Cerebellar cortex (tissue), 1 donor: ENCODE results near the gene HLA-DMB.
A peak's percentile ranks its signal among the peaks of the same experiment; 100 is the strongest.
"Not testable (repeated sequence)": the region's sequence is repeated elsewhere in the genome, so short reads cannot be mapped to it uniquely, and the experiment has no call there.

Experiments used
- DNase-seq: peaks from one replicate; pipeline ENCODE4 v3.0.0-alpha.2; 2015; ENCODE audit warnings: low spot score

Gene HLA-DMB

GRCh38 chr6:32950010-32950409 is 9.2 kb upstream of the HLA-DMB start:
- no peak for DNase-seq

- DNase-seq, result no peak
Observed at GRCh38 chr6:32949113-32949512, 8.3 kb upstream of the HLA-DMB start.

GRCh38 chr6:32947552-32948465 is 7.0 kb upstream of the HLA-DMB start:
- DNase-seq, result peak; percentile 67

GRCh38 chr6:32946893-32947292 is 6.1 kb upstream of the HLA-DMB start:
- DNase-seq, result no peak

GRCh38 chr6:32945953-32946352 is 5.1 kb upstream of the HLA-DMB start:
- DNase-seq, result no peak

- no peak for DNase-seq
Observed at GRCh38 chr6:32945108-32945760, 4.4 kb upstream of the HLA-DMB start.

- no peak for DNase-seq
Observed at GRCh38 chr6:32943864-32944649, 3.2 kb upstream of the HLA-DMB start.

- not testable (repeated sequence) for DNase-seq
Observed at GRCh38 chr6:32942555-32943123, 1.8 kb upstream of the HLA-DMB start.

GRCh38 chr6:32941214-32941768 is 463 bp upstream of the HLA-DMB start:
- DNase-seq, result no peak

GRCh38 chr6:32938494-32938893 is 2.3 kb downstream of the HLA-DMB start:
- no peak for DNase-seq

GRCh38 chr6:32937230-32937633 is 3.6 kb downstream of the HLA-DMB start:
- DNase-seq, result no peak

GRCh38 chr6:32936239-32937152 is 4.3 kb downstream of the HLA-DMB start:
- DNase-seq, result no peak

GRCh38 chr6:32935551-32936238 is 5.1 kb downstream of the HLA-DMB start:
- DNase-seq, result no peak

GRCh38 chr6:32933661-32934085 is 7.2 kb downstream of the HLA-DMB start:
- DNase-seq, result peak; percentile 80

GRCh38 chr6:32932132-32932868 is 8.5 kb downstream of the HLA-DMB start:
- DNase-seq, result no peak

GRCh38 chr6:32931211-32931610 is 9.6 kb downstream of the HLA-DMB start:
- no peak for DNase-seq

GRCh38 chr6:32922083-32922482 is 18.7 kb downstream of the HLA-DMB start:
- no peak for DNase-seq

GRCh38 chr6:32920715-32921114 is 20.1 kb downstream of the HLA-DMB start:
- DNase-seq, result no peak

- DNase-seq, result no peak
Observed at GRCh38 chr6:32912951-32913350, 27.9 kb downstream of the HLA-DMB start.
